HepG2 (cell line): ENCODE results near the gene GSX1. TPM values are rescaled to one million over a fixed set of nuclear protein-coding genes. Genes with fewer than 3 reads are reported as not detected.

Source experiments
- ARNT2 ChIP-seq: sonication (generic); formaldehyde crosslinking; IDR thresholded peaks from 2 replicates; pipeline ENCODE4 v1.8.0; 2022; ENCODE audit warnings: mild to moderate bottlenecking, low read depth, missing genetic modification reagents, moderate library complexity
- DR1 ChIP-seq: sonication (generic); formaldehyde crosslinking; IDR thresholded peaks from 2 replicates; pipeline ENCODE4 v1.8.0; 2021; ENCODE audit warnings: mild to moderate bottlenecking, missing genetic modification reagents, inconsistent platforms
- PHF20 ChIP-seq: sonication (generic); formaldehyde crosslinking; IDR thresholded peaks from 2 replicates; pipeline ENCODE4 v1.5.0; 2020; ENCODE audit warnings: mild to moderate bottlenecking, missing genetic modification reagents
- REPIN1 ChIP-seq: sonication (generic); formaldehyde crosslinking; IDR thresholded peaks from 2 replicates; pipeline ENCODE4 v1.8.0; 2022; ENCODE audit warnings: missing genetic modification reagents, low read depth, mild to moderate bottlenecking, borderline replicate concordance
- TBP ChIP-seq: sonication (generic); formaldehyde crosslinking; IDR thresholded peaks from 2 replicates; pipeline ENCODE4 v1.5.0; 2020; ENCODE audit warnings: missing genetic modification reagents
- ZNF501 ChIP-seq: sonication (generic); formaldehyde crosslinking; IDR thresholded peaks from 2 replicates; pipeline ENCODE4 v1.5.1; 2020; ENCODE audit warnings: mild to moderate bottlenecking, moderate library complexity, missing genetic modification reagents
- ZNF530 ChIP-seq: sonication (generic); formaldehyde crosslinking; IDR thresholded peaks from 2 replicates; pipeline ENCODE4 v1.5.0; 2020; ENCODE audit warnings: low read depth, mild to moderate bottlenecking, missing genetic modification reagents
- ZNF839 ChIP-seq: sonication (generic); formaldehyde crosslinking; IDR thresholded peaks from 2 replicates; pipeline ENCODE4 v1.4.0; 2020; ENCODE audit warnings: missing genetic modification reagents, mild to moderate bottlenecking, borderline replicate concordance
- ZNF883 ChIP-seq: sonication (generic); formaldehyde crosslinking; IDR thresholded peaks from 2 replicates; pipeline ENCODE4 v1.5.1; 2020; ENCODE audit warnings: mild to moderate bottlenecking, missing genetic modification reagents; ENCODE audit errors: not compliant biosample characterization
- polyA plus RNA-seq, 8 experiments: library from polyadenylated mRNA; depleted of rRNA in 3 of 8; stranded (reverse) in 7 of 8; unstranded in 1 of 8; fragments of >200 nt; fragmentation: Illumina TruSeq in 4 of 8; extraction: Trizol in 4 of 8; gene quantifications; 2 replicates each; pipeline versions ENCODE4 v1.2.1 to v1.2.3, GENCODE V29; 2011 to 2016; ENCODE audit warnings: low read depth in 4 of 8, missing spikeins in 1 of 8, mixed read lengths in 1 of 8; ENCODE audit not compliant: insufficient read depth in 1 of 8
- total RNA-seq, 5 experiments: library from RNA; depleted of rRNA; stranded (reverse); fragments of >200 nt; fragmentation: Illumina TruSeq; extraction: Trizol; gene quantifications; 2 replicates each; pipeline ENCODE4 v1.2.3, GENCODE V29; 2016; ENCODE audit warnings: low read depth in 1 of 5
- TF ChIP-seq, protein P1 (sequence below): sonication (generic); formaldehyde crosslinking; IDR thresholded peaks from 2 replicates; pipeline ENCODE4 v1.5.1; 2020; ENCODE audit warnings: mild to moderate bottlenecking, moderate library complexity, missing genetic modification reagents
- TF ChIP-seq, protein P2 (sequence below): sonication (generic); formaldehyde crosslinking; IDR thresholded peaks from 2 replicates; pipeline ENCODE4 v1.5.0; 2020; ENCODE audit warnings: missing genetic modification reagents
- TF ChIP-seq, protein P3 (sequence below): sonication (generic); formaldehyde crosslinking; IDR thresholded peaks from 2 replicates; pipeline ENCODE4 v1.8.0; 2022; ENCODE audit warnings: missing genetic modification reagents, low read depth, mild to moderate bottlenecking, borderline replicate concordance
- TF ChIP-seq, protein P4 (sequence below): sonication (generic); formaldehyde crosslinking; IDR thresholded peaks from 2 replicates; pipeline ENCODE4 v1.5.1; 2020; ENCODE audit warnings: missing genetic modification reagents, mild to moderate bottlenecking, borderline replicate concordance
- TF ChIP-seq, protein P5 (sequence below): sonication (generic); formaldehyde crosslinking; IDR thresholded peaks from 2 replicates; pipeline ENCODE4 v1.8.0; 2022; ENCODE audit warnings: missing genetic modification reagents, mild to moderate bottlenecking, borderline replicate concordance
- TF ChIP-seq, protein P6 (sequence below): sonication (generic); formaldehyde crosslinking; IDR thresholded peaks from 2 replicates; pipeline ENCODE4 v1.8.1; 2022; ENCODE audit warnings: low read depth, mild to moderate bottlenecking, missing genetic modification reagents
- TF ChIP-seq, protein P7 (sequence below): sonication (generic); formaldehyde crosslinking; IDR thresholded peaks from 2 replicates; pipeline ENCODE4; 2020; ENCODE audit warnings: missing genetic modification reagents, mild to moderate bottlenecking, borderline replicate concordance

Gene GSX1
- total and polyA plus RNA-seq, 2 of the 13 experiments (the other 11 are each of a cell fraction or from before 2014, with no cell fraction given) = not detected

DNA sequence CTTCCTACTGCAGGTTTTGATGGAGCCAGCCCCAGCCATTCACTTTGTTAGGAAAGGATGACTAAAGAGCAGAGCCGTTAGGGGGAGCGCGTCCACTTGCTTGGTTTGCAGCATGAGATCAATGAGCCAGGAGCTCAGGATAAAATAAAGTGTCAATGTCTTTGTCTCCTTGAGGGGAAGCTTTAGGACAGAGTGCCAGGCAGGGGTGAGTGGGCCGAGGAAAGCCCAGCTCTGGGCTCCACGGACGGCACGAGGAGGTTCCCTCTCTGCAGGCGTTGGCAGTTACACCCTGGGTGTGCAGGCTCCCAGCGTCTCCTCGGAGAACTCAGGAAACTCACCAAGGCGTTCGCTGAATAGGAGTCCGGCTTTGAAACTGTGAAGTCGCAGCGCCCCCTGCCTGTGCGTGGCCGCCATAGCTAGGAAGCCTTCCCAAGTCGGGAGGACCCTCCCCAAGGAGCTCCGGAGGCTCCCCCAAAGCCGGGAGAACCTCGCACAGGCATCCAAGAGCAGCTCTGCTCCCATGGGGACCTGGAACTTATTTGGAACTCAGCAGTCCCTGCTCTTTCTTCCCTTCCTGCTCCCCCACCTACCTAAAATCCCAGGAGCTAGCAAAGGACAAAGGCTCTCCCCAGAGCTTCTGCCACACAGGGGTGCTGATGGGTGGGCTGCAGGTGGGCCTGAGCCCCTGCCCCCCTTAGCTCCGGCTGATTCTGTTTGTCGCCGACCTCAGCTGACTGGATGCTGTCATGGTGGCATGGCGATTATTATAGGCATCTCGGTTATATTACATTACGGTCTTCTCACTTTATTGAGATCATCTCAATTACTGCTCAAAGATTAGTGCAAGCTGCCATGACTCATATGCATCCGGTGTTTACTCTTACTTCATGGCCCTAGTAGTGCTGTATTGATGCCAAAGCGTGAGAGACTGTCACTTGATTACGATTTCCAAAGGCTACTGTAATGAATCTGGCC, 34.4 kb downstream of the GSX1 start (continued):
- TF ChIP-seq, protein P1, sequence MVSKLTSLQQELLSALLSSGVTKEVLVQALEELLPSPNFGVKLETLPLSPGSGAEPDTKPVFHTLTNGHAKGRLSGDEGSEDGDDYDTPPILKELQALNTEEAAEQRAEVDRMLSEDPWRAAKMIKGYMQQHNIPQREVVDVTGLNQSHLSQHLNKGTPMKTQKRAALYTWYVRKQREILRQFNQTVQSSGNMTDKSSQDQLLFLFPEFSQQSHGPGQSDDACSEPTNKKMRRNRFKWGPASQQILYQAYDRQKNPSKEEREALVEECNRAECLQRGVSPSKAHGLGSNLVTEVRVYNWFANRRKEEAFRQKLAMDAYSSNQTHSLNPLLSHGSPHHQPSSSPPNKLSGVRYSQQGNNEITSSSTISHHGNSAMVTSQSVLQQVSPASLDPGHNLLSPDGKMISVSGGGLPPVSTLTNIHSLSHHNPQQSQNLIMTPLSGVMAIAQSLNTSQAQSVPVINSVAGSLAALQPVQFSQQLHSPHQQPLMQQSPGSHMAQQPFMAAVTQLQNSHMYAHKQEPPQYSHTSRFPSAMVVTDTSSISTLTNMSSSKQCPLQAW = 0 out of 2 replicates have a peak, but pooled peaks have one; percentile 30
- TF ChIP-seq DR1 = no peak
- TF ChIP-seq, protein P2, sequence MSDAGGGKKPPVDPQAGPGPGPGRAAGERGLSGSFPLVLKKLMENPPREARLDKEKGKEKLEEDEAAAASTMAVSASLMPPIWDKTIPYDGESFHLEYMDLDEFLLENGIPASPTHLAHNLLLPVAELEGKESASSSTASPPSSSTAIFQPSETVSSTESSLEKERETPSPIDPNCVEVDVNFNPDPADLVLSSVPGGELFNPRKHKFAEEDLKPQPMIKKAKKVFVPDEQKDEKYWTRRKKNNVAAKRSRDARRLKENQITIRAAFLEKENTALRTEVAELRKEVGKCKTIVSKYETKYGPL (CRISPR knock-in tag) = no peak
- peak; percentile 34 for TF ChIP-seq ZNF883 (CRISPR knock-in tag)
- TF ChIP-seq ARNT2 = no peak
- TF ChIP-seq, protein P3, sequence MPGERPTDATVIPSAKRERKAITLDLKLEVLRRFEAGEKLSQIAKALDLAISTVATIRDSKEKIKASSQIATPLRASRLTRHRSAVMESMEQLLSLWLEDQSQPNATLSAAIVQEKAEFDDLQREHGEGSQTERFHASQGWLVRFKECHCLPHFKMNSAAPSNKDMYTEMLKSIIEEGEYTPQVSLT = no peak
- no peak for TF ChIP-seq ZNF839 (CRISPR knock-in tag)
- 0 out of 2 replicates have a peak, but pooled peaks have one; percentile 65 for TF ChIP-seq ZNF501 (CRISPR knock-in tag)
- TF ChIP-seq, protein P4, sequence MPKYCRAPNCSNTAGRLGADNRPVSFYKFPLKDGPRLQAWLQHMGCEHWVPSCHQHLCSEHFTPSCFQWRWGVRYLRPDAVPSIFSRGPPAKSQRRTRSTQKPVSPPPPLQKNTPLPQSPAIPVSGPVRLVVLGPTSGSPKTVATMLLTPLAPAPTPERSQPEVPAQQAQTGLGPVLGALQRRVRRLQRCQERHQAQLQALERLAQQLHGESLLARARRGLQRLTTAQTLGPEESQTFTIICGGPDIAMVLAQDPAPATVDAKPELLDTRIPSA = no peak
- TF ChIP-seq, protein P5, sequence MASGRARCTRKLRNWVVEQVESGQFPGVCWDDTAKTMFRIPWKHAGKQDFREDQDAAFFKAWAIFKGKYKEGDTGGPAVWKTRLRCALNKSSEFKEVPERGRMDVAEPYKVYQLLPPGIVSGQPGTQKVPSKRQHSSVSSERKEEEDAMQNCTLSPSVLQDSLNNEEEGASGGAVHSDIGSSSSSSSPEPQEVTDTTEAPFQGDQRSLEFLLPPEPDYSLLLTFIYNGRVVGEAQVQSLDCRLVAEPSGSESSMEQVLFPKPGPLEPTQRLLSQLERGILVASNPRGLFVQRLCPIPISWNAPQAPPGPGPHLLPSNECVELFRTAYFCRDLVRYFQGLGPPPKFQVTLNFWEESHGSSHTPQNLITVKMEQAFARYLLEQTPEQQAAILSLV = peak; percentile 49; the same call in 1 of the 2 replicates
- TF ChIP-seq, protein P6, sequence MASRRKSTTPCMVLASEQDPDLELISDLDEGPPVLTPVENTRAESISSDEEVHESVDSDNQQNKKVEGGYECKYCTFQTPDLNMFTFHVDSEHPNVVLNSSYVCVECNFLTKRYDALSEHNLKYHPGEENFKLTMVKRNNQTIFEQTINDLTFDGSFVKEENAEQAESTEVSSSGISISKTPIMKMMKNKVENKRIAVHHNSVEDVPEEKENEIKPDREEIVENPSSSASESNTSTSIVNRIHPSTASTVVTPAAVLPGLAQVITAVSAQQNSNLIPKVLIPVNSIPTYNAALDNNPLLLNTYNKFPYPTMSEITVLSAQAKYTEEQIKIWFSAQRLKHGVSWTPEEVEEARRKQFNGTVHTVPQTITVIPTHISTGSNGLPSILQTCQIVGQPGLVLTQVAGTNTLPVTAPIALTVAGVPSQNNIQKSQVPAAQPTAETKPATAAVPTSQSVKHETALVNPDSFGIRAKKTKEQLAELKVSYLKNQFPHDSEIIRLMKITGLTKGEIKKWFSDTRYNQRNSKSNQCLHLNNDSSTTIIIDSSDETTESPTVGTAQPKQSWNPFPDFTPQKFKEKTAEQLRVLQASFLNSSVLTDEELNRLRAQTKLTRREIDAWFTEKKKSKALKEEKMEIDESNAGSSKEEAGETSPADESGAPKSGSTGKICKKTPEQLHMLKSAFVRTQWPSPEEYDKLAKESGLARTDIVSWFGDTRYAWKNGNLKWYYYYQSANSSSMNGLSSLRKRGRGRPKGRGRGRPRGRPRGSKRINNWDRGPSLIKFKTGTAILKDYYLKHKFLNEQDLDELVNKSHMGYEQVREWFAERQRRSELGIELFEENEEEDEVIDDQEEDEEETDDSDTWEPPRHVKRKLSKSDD = no peak
- TF ChIP-seq, protein P7, sequence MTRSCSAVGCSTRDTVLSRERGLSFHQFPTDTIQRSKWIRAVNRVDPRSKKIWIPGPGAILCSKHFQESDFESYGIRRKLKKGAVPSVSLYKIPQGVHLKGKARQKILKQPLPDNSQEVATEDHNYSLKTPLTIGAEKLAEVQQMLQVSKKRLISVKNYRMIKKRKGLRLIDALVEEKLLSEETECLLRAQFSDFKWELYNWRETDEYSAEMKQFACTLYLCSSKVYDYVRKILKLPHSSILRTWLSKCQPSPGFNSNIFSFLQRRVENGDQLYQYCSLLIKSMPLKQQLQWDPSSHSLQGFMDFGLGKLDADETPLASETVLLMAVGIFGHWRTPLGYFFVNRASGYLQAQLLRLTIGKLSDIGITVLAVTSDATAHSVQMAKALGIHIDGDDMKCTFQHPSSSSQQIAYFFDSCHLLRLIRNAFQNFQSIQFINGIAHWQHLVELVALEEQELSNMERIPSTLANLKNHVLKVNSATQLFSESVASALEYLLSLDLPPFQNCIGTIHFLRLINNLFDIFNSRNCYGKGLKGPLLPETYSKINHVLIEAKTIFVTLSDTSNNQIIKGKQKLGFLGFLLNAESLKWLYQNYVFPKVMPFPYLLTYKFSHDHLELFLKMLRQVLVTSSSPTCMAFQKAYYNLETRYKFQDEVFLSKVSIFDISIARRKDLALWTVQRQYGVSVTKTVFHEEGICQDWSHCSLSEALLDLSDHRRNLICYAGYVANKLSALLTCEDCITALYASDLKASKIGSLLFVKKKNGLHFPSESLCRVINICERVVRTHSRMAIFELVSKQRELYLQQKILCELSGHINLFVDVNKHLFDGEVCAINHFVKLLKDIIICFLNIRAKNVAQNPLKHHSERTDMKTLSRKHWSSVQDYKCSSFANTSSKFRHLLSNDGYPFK (CRISPR knock-in tag) = no peak
- no peak for TF ChIP-seq REPIN1
- TF ChIP-seq PHF20 (CRISPR knock-in tag) = no peak
- no peak for TF ChIP-seq ZNF530 (CRISPR knock-in tag)
- TF ChIP-seq TBP (CRISPR knock-in tag) = no peak
